ENCODE measurements around the gene NAA25. TPM values are rescaled to one million over a fixed set of nuclear protein-coding genes. Genes with fewer than 3 reads are reported as not detected.

NAA25 gene
- total RNA-seq, 2 experiments from 2014 or later = 27.5 to 31.2 TPM

DNA sequence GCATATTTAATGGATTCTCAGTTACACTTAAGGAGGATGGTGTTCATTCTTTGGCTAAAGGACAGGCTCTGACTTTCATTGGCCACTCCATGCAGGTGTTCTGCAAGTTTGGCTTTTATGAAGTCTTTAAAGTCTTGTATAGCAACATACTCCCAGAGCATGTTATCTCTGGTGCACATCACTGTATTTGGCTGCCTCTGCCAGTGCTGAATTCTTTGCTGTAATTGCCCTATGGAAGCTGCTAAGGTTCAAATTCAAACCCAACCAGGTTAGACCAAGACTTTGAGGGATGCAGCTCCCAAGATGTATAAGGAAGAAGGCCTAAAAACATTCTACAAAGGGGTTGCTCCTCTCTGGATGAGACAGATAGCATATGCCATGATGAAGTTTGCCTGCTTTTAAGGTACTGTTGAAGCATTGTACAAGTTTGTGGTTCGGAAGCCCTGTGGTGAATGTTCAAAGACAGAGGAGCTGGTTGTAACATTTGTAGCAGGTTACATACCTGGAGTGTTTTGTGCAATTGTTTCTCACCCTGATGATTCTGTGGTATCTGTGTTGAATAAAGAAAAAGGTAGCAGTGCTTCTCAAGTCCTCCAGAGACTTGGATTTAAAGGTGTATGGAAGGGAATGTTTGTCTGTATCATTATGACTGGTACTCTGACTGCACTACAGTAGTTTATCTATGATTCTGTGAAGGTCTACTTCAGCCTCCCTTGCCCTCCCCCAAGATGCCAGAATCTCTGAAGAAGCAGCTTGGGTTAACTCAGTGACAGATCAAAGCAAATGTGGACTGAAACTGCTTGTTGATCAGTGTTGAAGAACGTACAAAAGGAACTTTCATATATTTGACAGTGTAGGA is 115.1 kb downstream of the NAA25 start:
- H3K27me3 Mint-ChIP-seq (ENCODE audit: low read depth) = no peaks in the 10 kb centered on the region
- H3K4me3 Mint-ChIP-seq = peak overlapping the region; percentile 79
- CTCF ChIA-PET = interaction anchor here (0.7 to 5.4 kb wide), 9 partner anchors 9 to 393 kb away, joined by 3 to 50 read pairs (median 4); partner anchors contain the start of genes ERP29 and TMEM116
- peaks cover 23% of the 10 kb centered on the region for H3K36me3 Mint-ChIP-seq (ENCODE audit: low read depth)
- ATAC-seq = peak; percentile 79
- no peaks in the 10 kb centered on the region for H3K9me3 Mint-ChIP-seq (ENCODE audit: insufficient read depth)
- peak overlapping the region; percentile 88 for H3K27ac Mint-ChIP-seq
- DNase-seq = peak; percentile 59
- peaks cover 54% of the 10 kb centered on the region for H3K4me1 Mint-ChIP-seq (ENCODE audit: low read depth)
- POLR2A ChIA-PET = interaction anchor here (0.7 to 5.3 kb wide), 12 partner anchors 8 to 986 kb away, joined by 3 to 91 read pairs (median 3); partner anchors contain the start of genes ERP29, MAPKAPK5, TMEM116 and TRAFD1

DNA sequence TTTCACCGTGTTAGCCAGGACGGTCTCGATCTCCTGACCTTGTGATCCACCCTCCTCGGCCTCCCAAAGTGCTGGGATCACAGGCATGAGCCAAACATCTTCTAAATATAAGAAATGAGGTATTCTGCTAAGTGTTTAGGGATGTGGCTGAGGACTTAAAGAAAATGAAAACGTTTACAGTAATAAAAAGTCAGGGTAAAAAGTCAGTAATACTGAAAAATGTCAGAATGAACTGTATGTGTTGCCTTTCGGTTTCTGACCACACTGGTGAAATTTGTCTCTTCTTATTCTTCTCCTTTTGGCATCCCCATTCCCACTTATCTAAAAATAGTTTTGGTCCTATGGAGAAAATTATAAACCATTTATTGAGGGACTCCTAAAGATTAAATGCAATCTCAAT is 116.1 kb downstream of the NAA25 start:
- Mint-ChIP-seq H3K4me1 (ENCODE audit: low read depth) (peaks cover 49% of the 10 kb centered on the region), H3K27ac (peak overlapping the region; percentile 88), H3K4me3 (no peak overlapping the region), H3K36me3 (ENCODE audit: low read depth) (peaks cover 24% of the 10 kb centered on the region), H3K27me3 (ENCODE audit: low read depth) (no peaks in the 10 kb centered on the region), H3K9me3 (ENCODE audit: insufficient read depth) (no peaks in the 10 kb centered on the region)
- no peak for DNase-seq
- ATAC-seq = no peak
- ChIA-PET POLR2A (interaction anchor here (5.3 kb wide), 1 partner anchor 21 kb away, joined by 91 read pairs; the partner anchor contains the start of genes ERP29 and TMEM116), CTCF (interaction anchor here (0.7 to 5.4 kb wide), 4 partner anchors 10 to 47 kb away, joined by 3 to 50 read pairs (median 16); partner anchors contain the start of genes ERP29 and TMEM116)

DNA sequence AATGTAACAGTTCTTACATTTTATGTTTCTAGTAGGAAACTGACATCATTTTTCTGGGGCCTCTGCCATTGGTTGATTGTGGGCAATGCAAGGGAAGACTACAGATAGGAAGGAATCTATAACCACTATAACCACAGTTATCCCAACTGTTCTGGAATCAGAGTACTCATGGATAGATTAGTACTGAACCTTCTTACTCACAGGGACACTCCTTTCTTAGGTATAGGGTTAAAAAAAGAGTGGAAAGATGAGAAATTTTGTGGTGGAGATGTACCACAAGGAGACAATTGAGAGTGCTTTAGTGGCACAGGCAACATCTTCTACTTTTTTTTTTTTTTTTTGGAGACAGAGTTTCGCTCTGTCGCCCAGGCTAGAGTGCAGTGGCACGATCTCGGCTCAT is 116.6 kb downstream of the NAA25 start:
- peaks cover 46% of the 10 kb centered on the region for H3K4me1 Mint-ChIP-seq (ENCODE audit: low read depth)
- no peak for ATAC-seq
- ChIA-PET POLR2A (interaction anchor here (5.3 kb wide), 1 partner anchor 21 kb away, joined by 91 read pairs; the partner anchor contains the start of genes ERP29 and TMEM116), CTCF (interaction anchor here (3.8 to 5.4 kb wide), 3 partner anchors 10 to 46 kb away, joined by 11 to 50 read pairs (median 21); partner anchors contain the start of genes ERP29 and TMEM116)
- no peak for DNase-seq
- peaks cover 22% of the 10 kb centered on the region for H3K36me3 Mint-ChIP-seq (ENCODE audit: low read depth)
- no peak overlapping the region for H3K4me3 Mint-ChIP-seq
- H3K27ac Mint-ChIP-seq = peak overlapping the region; percentile 88
- no peaks in the 10 kb centered on the region for H3K27me3 Mint-ChIP-seq (ENCODE audit: low read depth)
- no peaks in the 10 kb centered on the region for H3K9me3 Mint-ChIP-seq (ENCODE audit: insufficient read depth)

DNA sequence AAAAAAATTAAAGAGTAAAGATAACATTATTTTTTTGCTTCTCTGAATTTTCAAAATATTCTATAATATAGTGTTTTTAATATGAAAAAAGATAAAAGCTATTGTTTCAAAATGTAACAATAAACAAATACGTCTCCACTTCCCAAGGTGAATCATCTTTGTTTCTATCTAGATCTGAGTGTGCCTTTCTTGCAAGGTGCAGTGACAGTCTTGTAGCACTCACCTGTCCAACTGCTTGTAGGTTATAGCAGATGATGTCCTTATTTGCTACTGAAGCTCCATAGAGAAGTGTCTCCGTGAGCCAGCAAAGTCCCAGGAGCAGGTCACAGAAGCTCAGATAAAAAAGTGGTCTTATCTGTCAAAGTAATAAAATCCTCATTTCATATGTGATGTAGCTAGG is 117.0 kb downstream of the NAA25 start:
- no peak overlapping the region for H3K4me3 Mint-ChIP-seq
- no peak for DNase-seq

DNA sequence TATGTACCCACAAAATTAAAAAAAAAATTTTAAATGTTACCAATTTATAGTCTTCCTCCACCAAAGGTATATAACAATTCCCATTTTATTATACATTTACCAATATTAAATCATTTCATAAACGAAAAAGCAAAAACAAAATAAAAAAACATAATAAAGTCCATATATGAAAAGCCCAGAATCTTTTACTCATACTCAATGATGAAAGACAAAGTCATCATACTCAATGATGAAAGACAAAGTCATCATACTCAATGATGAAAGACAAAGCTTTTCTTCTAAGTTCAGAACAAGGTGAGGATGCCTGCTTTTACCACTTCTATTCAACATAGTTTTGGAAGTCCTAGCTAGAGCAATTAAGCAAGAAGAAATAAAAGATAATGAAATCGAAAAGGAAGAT is 123.8 kb downstream of the NAA25 start:
- ATAC-seq = no peak
- Mint-ChIP-seq H3K4me3 (no peak overlapping the region), H3K27me3 (ENCODE audit: low read depth) (no peaks in the 10 kb centered on the region), H3K4me1 (ENCODE audit: low read depth) (peaks cover 3% of the 10 kb centered on the region), H3K9me3 (ENCODE audit: insufficient read depth) (no peaks in the 10 kb centered on the region), H3K27ac (no peak overlapping the region), H3K36me3 (ENCODE audit: low read depth) (peaks cover 15% of the 10 kb centered on the region)
- POLR2A ChIA-PET = no interaction called here
- CTCF ChIA-PET = interaction anchor here (0.7 kb wide), 1 partner anchor 29 kb away, joined by 3 read pairs; no protein-coding TSS in a partner anchor
- DNase-seq = no peak

More for the DNA sequence above, 117.0 kb downstream of the NAA25 start:
- Mint-ChIP-seq H3K9me3 (ENCODE audit: insufficient read depth) (no peaks in the 10 kb centered on the region), H3K27ac (peak overlapping the region; percentile 69), H3K36me3 (ENCODE audit: low read depth) (peaks cover 20% of the 10 kb centered on the region), H3K27me3 (ENCODE audit: low read depth) (no peaks in the 10 kb centered on the region), H3K4me1 (ENCODE audit: low read depth) (peaks cover 43% of the 10 kb centered on the region)
- no peak for ATAC-seq
- POLR2A ChIA-PET = interaction anchor here (5.3 kb wide), 1 partner anchor 22 kb away, joined by 91 read pairs; the partner anchor contains the start of genes ERP29 and TMEM116
- CTCF ChIA-PET = interaction anchor here (3.8 to 5.4 kb wide), 3 partner anchors 11 to 46 kb away, joined by 11 to 50 read pairs (median 21); partner anchors contain the start of genes ERP29 and TMEM116

DNA sequence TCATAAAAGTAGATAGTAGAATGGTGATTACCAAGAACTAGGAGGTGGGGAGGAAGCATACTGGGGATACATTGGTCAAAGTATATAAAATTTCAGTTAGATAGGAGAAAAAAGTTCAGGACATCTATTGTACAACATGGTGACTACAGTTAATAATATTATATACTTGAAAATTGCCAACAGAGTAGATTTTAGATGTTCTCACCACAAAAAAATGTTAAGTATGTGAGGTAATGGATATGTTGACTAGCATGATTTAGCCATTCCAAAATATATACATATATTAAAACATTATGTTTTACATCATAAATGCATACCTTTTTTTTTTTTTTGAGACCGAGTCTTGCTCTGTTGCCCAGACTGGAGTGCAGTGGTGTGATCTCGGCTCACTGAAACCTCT is 126.6 kb downstream of the NAA25 start:
- Mint-ChIP-seq H3K9me3 (ENCODE audit: insufficient read depth) (no peaks in the 10 kb centered on the region), H3K27me3 (ENCODE audit: low read depth) (no peaks in the 10 kb centered on the region), H3K36me3 (ENCODE audit: low read depth) (peaks cover 15% of the 10 kb centered on the region), H3K4me1 (ENCODE audit: low read depth) (peaks cover 12% of the 10 kb centered on the region), H3K27ac (no peak overlapping the region), H3K4me3 (no peak overlapping the region)
- ATAC-seq = no peak
- DNase-seq = no peak
- ChIA-PET CTCF (no interaction called here), POLR2A (no interaction called here)

DNA sequence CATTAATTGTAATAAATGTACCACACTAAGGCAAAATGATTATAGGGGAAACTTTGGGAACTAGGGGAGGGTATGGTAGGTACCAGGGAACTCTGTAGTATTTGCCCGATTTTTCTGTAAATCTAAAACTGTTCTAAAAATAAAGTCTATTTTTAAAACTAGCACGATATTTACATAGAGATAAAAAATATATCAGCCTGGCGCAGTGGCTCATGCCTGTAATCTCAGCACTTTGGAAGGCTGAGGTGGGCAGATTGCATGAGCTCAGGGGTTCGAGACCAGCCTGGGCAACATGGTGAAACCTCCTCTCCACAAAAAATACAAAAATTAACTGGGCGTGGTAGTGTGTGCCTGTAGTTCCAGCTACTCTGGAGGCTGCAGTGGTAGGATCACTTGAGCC is 128.0 kb downstream of the NAA25 start:
- POLR2A ChIA-PET = no interaction called here

DNA sequence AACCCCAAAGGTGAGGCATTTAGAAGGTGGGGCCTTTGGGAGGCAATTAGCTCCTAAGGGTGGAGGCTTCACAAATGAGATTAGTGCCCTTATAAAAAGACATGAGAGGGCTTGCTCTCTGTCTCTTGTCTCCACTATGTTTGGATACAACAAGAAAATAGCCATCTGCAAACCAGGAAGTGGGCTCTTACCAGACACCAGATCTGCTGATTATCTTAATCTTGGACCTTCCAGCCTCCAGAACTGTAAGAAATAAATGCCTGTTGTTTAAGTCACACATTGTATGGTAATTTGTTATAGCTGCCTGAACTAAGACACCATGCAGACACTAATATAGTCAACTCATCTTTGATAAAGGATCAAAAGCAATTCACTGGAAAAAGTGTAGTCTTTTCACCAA is 130.0 kb downstream of the NAA25 start:
- ChIA-PET POLR2A (no interaction called here), CTCF (interaction anchor here (2.2 kb wide), 1 partner anchor 35 kb away, joined by 5 read pairs; the partner anchor contains the start of genes ERP29 and TMEM116)
- ATAC-seq (no peak), DNase-seq (no peak)
- H3K4me3 Mint-ChIP-seq = no peak overlapping the region
- no peaks in the 10 kb centered on the region for H3K27me3 Mint-ChIP-seq (ENCODE audit: low read depth)
- H3K9me3 Mint-ChIP-seq (ENCODE audit: insufficient read depth) = no peaks in the 10 kb centered on the region
- H3K4me1 Mint-ChIP-seq (ENCODE audit: low read depth) = peaks cover 16% of the 10 kb centered on the region
- peak overlapping the region; percentile 49 for H3K27ac Mint-ChIP-seq
- H3K36me3 Mint-ChIP-seq (ENCODE audit: low read depth) = peaks cover 12% of the 10 kb centered on the region

More for the DNA sequence above, 128.0 kb downstream of the NAA25 start:
- no peaks in the 10 kb centered on the region for H3K27me3 Mint-ChIP-seq (ENCODE audit: low read depth)
- no peaks in the 10 kb centered on the region for H3K9me3 Mint-ChIP-seq (ENCODE audit: insufficient read depth)
- no peak overlapping the region for H3K4me3 Mint-ChIP-seq
- CTCF ChIA-PET = interaction anchor here (0.6 kb wide), 1 partner anchor 23 kb away, joined by 3 read pairs; no protein-coding TSS in a partner anchor
- H3K27ac Mint-ChIP-seq = no peak overlapping the region
- H3K4me1 Mint-ChIP-seq (ENCODE audit: low read depth) = peaks cover 14% of the 10 kb centered on the region
- no peak for DNase-seq
- H3K36me3 Mint-ChIP-seq (ENCODE audit: low read depth) = peaks cover 15% of the 10 kb centered on the region
- ATAC-seq = no peak

DNA sequence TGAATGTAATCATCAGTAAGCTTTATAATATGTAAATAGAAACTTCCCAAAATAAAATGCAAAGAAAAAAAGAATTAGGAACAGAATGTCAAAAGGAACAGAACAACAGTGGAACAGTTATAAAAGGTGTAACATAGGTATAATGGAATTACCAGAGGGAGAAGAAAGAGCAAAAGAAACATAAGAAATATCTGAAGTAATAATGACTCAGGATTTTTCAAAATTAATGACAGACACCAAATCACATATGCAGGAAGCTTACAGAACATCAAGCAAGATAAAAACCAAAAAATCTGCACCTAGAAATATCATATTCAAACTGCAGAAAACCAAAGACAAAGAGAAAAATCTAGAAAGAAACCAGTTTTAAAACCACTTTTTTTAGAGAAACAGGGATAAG is 131.7 kb downstream of the NAA25 start:
- POLR2A ChIA-PET = interaction anchor here (1.2 kb wide), 1 partner anchor 36 kb away, joined by 8 read pairs; the partner anchor contains the start of genes ERP29 and TMEM116
- ATAC-seq (no peak), DNase-seq (no peak)
- peaks cover 6% of the 10 kb centered on the region for H3K9me3 Mint-ChIP-seq (ENCODE audit: insufficient read depth)
- H3K27ac Mint-ChIP-seq = no peak overlapping the region
- CTCF ChIA-PET = no interaction called here
- peaks cover 10% of the 10 kb centered on the region for H3K36me3 Mint-ChIP-seq (ENCODE audit: low read depth)
- no peak overlapping the region for H3K4me3 Mint-ChIP-seq
- H3K4me1 Mint-ChIP-seq (ENCODE audit: low read depth) = peaks cover 19% of the 10 kb centered on the region
- H3K27me3 Mint-ChIP-seq (ENCODE audit: low read depth) = no peaks in the 10 kb centered on the region

Small RNA genes within 50 kb of the gene (microRNA-seq; reads per million reads assigned to microRNA genes)
- not detected for gene MIR3657

Other genes starting within 250 kb of the NAA25 start
- 10 to 100 TPM; 12.7 to 13.1 TPM for gene TMEM116, start 95.6 kb downstream of the NAA25 start, total RNA-seq
- 100 to 1,000 TPM; 134 to 145 TPM for gene ERP29, start 95.4 kb downstream of the NAA25 start, total RNA-seq
- gene TRAFD1, start 16.8 kb upstream of the NAA25 start, total RNA-seq = 10 to 100 TPM; 54.6 to 55.9 TPM

Measured in activated CD8-positive, alpha-beta T cell treated with anti-CD3 and anti-CD28 coated beads, Interleukin-2, amount 10 ng/mL, durations not matched to agents 7 days and 5 days (primary cell).